Embryonic facial prominence (tissue), 1 donor: ENCODE data around the gene OR1F1.
"Not testable (repeated sequence)": the region's sequence is repeated elsewhere in the genome, so short reads cannot be mapped to it uniquely, and the experiment has no call there.

Source experiments
- DNase-seq: peaks from one replicate; pipeline ENCODE4 v3.0.0-alpha.2; 2016; ENCODE audit errors: extremely low spot score

Gene OR1F1

DNA sequence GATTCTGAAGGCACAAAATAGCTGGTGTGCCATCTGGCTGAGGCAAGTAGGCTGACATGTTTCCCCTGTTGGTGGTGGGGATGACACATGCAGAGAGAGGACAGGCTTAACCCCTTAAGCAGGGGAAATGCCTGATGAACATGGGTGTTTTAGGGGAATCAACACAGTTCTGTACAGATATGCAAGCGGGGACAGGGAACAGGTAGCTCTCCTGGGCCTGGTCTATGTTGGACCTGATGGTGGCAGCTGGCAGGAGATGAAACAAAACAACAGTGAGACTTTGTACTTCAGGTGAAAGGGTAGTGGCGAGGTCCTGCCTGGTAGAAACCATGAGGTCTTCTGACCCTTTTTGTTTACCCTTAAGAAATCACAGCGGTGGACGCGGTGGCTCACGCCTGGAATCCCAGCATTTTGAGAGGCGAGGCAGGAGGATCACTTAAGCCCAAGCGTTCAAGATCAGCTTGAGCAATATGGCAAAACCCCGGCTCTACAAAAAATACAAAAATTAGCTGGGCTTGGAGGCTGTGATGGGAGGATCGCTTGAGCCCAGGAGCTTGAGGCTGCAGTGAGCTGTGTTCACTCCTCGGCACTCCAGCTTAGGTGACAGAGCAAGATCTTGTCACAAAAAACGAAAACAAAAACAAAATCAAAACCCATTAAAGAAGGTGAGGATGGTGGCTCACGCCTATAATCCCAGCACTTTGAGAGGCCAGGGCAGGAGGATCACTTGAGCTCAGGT, 10.5 kb downstream of the OR1F1 start:
- DNase-seq: no peak

DNA sequence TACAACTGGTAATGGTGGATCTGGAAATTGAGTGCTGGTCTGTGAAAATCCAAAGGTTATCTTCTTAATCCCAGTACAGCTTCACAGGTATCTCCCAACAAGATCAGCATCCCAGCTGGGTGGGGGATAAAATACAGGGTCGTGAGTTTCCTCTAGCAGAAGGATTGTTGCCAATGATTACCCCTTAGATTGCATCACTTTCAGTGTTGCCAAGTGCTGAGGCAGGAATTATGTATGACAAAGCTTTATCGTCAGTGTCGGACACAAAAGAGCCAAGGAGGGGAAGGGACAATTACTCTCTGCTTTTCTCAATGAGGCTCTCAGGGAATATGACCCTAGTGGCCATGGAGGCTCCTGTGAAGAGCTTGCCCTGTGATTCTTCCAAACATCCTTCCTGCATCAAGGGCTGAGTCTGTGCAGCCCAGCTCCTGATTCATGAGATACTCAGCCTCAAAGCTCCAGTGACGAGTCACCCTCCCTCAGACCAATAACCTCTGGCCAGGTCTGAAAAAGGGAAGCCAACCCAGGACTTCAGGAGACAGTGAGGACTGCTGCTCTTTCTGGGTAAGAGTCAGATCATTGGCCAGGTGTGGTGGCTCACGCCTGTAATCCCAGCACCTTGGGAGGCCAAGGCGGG, 15.0 kb downstream of the OR1F1 start:
- DNase-seq: no peak

DNA sequence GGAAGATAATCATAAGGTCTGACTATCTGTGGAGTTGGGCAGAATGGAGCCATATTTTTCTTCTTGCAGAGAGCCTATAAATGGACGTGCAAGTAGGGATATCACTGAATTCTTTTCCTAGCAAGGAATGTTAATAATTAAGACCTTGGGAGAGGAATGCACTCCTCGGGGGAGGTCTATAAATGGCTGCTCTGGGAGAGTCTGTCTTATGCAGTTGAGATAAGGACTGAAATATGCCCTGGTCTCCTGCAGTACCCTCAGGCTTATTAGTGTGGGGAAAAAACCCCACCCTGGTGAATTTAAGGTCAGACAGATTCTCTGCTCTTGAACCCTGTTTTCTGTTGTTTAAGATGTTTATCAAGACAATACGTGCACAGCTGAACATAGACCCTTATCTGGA, 17.9 kb downstream of the OR1F1 start:
- not testable (repeated sequence) for DNase-seq

DNA sequence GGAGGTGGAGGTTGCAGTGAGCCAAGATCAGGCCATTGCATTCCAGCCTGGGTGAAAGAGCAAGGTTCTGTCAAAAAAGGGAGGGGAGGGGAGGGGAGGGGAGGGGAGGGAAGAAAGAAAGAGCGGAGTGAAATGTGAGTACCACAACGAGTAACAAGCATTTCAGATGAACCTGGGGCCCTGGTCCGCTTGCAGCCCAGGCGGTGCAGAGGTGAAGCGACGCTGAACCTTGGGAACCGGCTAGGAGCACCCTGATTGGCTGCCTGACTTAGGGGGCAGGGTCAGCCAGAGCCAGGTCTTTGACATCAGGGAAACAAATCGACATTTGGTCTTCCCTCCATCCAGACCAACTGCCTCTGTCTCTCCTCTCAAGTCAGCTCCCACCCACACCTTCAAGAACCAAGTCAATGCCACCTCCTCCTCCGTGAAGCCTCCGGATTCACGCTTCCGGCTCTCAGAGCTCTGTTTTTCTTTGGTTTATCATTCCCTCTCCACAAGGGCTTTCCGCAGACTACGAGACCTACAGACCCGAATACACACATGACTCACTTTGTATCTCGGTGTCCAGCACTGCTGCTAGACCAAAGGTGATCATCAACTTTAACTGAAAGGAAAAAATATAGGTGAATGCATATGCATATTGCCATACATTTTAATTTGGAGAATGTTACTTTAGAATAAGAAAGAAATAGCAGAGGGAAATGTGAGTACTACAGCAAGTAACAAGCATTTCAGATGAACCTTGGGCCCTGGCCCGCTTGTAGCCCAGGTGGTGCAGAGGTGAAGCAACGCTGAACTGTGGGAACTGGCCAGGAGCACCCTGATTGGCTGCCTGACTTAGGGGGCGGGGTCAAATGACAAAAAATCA, 19.3 kb downstream of the OR1F1 start:
- no peak for DNase-seq

DNA sequence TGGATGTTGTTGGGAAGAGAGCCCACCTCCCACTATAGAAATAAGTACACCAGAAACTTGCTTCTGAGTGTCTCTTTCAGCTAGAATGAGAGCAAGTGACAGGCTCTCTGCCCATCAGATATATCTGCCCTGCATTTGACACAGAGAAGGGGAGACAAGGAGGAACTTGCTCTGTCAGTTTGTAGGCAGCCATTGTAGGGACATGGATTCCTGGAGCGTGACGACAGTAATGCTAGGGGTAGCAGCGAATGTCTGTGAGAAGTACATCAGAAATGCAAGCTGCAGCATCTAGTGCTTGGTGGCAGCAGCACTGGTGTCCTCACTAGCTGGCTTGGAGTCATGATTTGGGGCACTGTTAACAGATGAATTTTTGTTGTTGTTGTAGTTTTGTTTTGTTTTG, 24.0 kb downstream of the OR1F1 start:
- DNase-seq: no peak

DNA sequence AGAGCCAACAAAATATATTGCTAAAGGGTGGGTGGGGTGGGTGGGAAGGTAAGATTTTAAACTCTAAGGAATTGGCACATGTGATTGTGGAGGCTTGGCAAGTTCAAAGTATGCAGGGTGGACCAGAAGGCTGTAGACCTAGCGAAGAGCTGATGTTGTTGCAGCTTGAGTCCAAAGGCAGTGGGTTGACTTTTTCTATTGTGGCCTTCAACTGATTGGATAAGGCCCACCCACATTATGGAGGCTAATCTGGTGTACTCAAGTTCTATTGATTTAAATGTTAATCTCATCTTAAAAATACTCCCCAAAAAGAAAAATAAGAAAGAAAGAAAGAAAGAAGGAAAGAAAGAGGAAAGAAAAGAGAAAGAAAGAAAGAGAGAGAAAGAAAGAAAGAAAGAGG, 24.6 kb downstream of the OR1F1 start:
- no peak for DNase-seq

DNA sequence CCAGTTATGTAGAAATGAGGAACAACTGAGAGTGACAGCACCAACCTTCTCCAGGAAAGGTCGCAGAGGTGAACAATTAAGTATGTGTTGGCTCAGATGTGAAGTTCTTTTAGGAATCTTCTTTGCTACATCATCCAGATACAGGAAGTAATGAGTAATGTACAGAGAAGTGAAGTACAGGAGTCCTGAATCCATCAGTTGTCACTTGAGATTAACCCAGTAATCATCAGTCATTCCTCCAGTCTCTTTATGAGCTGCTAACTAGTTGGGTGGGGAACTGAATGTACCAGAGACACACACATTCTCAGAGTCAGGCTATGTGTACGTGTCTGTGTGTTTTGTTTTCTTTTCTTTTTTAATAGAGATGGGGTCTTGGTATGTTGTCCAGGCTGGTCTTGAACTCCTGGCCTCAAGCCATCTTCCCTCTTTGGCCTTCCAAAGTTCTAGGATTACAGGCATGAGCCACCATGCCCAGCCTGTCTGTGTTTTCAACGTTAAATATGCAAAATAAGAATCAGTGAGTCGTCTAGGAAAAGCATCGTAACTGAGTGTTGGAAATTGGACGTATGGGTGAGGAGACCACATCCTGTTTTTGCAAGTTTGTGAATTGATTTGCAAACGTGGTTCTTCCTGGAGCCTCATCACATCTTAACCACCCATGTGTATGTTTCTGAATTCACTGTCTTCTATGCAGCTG, 27.0 kb downstream of the OR1F1 start:
- DNase-seq: no peak

DNA sequence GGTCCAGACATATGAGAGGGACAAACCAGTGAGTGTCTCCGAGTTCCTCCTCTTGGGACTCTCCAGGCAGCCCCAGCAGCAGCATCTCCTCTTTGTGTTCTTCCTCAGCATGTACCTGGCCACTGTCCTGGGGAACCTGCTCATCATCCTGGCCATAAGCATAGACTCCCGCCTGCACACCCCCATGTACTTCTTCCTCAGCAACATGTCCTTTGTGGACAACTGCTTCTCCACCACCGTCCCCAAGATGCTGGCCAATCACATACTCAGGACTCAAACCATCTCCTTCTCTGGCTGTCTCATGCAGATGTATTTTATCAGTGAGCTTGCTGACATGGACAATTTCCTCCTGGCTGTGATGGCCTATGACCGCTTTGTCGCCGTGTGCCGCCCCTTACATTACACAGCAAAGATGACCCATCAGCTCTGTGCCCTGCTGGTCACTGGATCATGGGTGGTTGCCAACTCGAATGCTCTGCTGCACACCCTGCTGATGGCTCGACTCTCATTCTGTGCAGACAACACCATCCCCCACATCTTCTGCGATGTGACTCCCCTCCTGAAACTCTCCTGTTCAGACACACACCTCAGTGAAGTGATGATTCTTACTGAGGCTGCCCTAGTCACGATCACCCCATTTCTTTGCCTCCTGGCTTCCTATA, 27.7 kb downstream of the OR1F1 start:
- no peak for DNase-seq

DNA sequence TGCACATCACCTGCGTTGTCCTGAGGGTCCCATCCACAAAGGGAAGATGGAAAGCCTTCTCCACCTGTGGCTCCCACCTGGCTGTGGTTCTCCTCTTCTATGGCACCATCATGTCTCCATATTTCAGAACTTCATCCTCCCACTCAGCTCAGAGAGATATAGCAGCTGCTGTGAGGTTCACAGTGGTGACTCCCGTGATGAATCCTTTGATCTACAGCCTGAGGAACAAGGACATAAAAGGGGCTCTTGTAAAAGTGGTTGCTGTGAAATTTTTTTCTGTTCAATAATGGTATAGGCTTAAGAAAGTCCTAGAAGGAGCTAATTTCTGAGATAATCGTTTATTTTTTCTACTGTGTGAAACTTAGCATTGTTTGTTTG, 28.2 kb downstream of the OR1F1 start:
- no peak for DNase-seq

DNA sequence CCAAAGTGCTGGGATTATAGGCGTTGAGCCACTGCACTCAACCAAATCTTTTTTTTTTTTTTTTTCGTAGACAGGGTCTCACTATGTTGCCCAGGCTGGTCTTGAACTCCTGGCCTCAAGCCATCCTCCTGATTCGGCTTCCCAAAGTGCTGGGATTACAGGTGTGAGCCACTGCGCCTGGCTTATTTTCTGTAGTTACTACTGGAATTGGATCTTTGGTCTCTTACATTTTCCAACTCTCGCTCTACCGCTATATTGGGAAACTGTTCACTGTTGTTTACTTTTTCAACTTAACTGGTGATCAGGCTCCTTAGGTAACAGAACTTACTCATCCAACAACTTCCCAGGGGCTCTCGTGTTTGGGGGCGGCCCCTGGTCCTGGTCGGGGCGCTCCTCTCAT, 32.8 kb downstream of the OR1F1 start:
- no peak for DNase-seq

DNA sequence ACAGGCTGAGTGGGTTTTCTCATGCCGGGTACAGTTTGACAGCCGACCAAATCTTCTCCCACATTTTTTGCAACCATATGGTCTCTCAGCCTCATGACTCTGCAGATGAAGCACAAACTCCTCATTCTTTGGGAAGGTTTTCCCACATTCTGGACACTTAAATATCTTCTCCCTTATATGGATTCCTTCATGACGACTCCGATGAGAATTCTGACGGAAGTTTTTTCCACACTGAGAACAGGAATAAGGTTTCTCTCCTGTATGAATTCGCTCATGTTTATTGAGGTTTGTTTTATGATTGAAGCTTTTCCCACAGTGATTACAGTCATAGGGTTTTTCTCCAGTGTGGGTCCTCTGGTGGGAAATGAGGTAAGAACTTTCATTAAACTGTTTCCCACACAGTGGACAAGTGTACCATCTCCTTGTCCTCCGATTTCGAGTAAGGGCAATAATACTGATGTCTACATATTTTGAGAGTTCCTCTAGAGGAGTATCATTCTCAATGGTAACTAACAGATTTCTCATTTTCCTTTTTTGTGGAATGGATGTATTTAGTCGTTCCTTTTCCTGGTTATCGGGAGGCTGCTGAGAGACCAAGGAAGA, 36.0 kb downstream of the OR1F1 start:
- no peak for DNase-seq

DNA sequence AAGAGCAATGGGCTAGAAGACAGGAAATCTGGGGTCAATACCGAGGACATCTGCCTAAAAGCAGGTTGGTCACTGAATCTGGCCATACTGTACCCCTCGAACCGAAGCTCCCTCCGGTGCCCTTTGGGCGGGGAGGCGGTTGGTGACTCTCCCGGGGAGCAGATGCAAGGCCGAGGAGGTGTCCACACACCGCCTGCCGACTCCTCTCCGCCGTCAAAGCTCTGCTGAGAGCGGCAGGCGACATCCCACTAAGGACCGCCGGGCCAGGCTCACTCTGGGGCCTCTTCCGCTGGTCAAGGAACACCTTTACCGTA, 46.5 kb downstream of the OR1F1 start:
- DNase-seq: no peak

DNA sequence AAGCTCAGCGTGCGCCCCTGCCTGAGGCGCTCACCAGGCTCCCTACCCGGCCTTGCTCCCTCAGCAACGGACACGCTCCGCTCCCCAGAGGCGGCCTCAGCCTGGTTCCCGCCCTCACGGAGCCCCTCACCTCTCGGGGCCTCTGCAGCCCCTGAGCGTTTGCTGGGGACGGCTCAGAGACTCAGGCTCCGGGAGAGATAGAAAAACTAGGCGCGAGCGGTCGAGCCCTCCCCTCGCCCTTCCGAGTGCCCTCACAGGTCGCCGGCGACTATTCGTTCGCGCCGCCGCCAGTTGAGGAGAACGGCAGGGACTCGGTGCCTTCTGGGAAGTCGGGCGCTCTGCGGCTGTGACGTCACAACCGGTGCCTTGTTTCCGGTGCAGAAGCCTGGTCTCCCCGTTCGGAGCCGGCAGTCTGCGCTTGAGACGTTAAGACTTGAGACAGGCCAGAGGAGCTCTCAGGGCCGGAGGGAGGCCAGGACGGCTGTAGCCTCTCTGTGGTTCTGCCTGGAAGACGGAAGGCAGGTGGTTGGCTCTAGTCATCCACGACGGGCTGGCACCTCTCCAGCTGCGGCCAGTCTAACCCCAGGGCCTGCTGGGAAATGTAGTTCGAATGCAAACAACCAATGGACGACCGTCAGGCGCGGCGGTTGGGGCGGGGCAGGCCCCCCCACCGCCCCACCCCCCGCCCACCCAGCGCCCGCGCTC, 47.0 kb downstream of the OR1F1 start, which contains the start of gene ZNF200:
Gene ZNF200 (minus strand): TSS at position 302 of the 705 bp plus-strand sequence. CDS start 1,403 bp downstream, outside the sequence.
- peak; percentile 95 for DNase-seq

DNA sequence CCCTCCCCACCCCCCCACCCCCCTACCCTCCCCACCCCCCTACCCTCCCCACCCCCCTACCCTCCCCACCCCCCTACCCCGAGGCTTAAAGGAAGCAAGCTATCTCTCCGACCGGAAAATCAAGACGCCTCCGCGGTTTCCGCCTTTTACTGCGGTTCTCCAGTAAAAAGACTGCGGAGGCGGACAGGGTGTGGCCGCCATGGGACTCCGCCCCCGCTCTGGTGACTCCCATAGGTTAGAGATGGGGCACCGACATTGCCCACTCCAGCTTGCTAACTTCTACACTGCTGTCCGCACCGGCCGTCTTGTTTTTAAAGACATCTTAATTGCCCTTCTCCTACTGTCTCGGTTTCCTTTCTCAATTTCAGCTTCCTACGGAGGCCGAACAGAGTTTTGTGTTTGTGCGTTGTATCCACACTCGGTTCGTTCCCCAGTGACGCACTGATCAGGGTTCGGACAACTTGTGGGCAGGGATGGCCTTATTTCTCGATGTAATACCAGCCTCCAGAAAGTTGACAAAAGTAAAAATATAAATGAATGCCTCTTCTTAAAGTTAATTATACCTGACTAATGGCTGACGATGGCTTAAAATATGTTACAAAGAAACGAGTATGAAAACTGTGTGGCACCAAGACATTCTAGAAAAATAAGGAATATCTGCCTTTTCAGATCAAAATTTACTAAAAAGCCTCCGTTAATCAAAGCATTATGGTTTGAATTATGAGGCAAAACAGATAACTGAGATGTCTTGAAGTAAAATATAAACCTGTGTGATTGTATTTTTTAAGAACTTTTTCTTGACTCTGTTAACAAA, 48.1 kb downstream of the OR1F1 start:
- no peak for DNase-seq

DNA sequence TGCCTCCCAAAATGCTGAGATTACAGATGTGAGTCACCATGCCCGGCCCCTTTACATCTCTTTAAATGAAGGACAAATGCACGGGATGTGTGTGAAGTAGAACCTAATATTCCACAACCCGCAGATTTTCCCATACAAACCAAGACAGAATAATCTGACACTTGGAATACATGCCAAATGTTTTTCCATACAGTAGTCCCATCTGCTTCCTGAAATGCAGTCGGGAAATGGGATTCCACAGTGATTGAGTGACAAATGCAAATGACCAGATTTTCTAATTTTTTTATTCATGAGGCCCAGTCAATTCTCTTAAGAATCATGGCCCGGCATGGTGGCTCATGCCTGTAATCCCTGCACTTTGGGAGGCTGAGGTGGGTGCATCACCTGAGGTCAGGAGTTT, 53.8 kb downstream of the OR1F1 start:
- no peak for DNase-seq

DNA sequence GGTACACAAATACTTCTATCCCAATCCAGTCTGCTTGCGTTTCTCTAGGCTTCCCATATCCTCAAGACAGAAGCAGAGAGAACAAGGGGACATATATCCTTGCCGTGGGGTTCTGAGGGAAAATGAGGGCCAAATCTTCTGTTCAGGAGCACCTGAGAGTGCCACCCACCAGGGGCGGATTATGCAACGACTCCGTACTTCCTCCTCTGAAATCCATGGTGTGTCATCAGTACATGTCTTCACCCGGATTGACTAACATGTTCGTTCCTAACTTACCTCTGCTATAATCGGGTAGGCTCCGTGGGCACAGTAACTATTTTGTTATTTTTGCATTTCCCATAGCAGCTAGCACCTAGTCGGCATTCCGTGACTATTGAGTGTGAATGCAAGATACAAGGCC, 54.7 kb downstream of the OR1F1 start:
- no peak for DNase-seq

DNA sequence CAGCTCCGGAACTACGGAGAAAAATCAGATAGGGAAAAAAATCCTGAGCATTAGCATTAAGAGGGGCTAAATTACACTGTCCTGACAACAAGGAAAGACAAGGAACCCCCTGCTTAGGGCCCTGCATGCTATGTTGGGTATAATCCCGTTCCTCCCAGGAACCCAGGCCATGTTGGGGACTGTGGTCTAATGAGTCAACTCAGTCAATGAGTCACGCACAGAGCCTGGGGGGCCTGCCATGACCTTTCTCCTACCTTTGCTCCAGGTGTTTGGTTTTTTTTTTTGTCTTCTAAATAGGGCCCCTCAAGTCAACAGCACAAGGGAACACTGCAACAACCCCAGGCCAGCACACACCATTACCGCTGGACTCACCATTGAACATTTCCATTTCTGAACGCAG, 55.9 kb downstream of the OR1F1 start:
- DNase-seq: no peak

DNA sequence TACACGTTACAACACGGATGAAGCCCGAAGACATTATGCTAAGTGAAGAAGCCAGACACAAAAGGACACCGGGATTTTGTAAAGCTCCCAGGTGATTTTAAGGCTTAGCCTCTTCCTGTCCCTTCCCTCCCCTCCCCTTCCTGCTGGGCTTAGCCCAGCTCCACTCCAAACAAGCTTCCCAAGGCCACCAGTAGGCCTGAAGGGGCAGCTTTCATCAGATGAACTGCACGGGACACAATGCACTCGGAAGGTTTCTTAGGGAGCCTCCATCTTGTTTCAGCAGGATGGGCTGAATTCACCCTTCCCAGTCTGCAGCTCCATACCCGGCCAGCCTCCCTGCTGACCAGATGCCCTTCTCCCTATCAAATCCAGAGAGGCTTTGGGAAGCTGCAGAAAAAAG, 58.0 kb downstream of the OR1F1 start:
- DNase-seq: no peak

DNA sequence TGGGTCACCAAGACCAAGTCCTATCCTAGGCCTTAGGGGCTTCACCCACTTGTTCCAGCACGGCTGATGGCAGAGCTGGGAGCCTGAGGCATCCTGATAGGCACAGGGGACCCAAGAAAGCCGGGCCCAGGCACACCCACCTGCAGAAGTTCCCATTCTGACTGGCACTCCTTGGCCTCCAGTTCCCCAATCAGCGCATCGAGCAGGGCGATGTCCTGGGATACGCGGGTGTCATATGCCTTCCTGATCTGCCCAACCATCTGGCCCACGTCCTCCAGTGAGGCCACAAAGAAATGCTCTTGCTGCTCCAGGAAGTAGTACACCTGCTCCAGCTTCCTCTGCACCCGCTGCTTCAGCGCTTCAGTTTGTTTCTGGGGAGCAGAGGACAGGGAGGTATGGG, 58.9 kb downstream of the OR1F1 start:
- no peak for DNase-seq

DNA sequence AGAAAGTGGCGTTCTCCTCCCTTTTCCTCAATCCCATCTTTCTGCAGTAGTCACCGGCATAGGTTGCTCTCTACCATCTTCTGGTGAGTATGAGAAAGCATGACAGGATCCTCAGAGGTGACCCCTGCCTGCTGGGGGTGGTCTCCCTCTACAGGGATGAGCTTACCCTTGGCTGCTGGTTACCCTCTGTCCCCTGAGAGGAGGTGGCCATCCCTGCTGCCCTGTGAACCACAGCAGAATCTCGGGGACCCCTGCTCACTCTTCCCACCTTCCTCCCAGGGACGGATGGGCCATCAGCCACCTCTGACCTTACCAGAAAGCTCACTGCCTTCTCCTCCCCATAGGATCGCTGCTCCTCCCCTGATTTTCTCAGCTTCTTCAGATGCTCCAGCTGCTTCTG, 60.6 kb downstream of the OR1F1 start:
- DNase-seq: no peak
